Left ventricle myocardium inferior (tissue), 1 donor: Measurements from ENCODE around the gene PAK6. TPM values are rescaled to one million over a fixed set of nuclear protein-coding genes. Genes with fewer than 3 reads are reported as not detected.
A peak's percentile ranks its signal among the peaks of the same experiment; 100 is the strongest.

Source experiments
- DNase-seq: peaks from one replicate; pipeline ENCODE4 v3.0.0-alpha.2; 2020
- H3K27ac ChIP-seq: fragments of 200-600 bp; replicated peaks from 2 replicates; pipeline ENCODE4 v1.8.0; 2021
- H3K27me3 ChIP-seq: fragments of 200-600 bp; 2 replicates; pipeline ENCODE4 v1.8.0; 2021; ENCODE audit warnings: low read depth
- H3K36me3 ChIP-seq: fragments of 200-600 bp; 2 replicates; pipeline ENCODE4 v1.8.0; 2021
- H3K4me1 ChIP-seq: fragments of 200-600 bp; 2 replicates; pipeline ENCODE4 v1.8.0; 2021
- H3K4me3 ChIP-seq: fragments of 200-600 bp; 2 replicates; pipeline ENCODE4 v1.8.0; 2021; ENCODE audit warnings: mild to moderate bottlenecking, moderate library complexity
- H3K9me3 ChIP-seq: fragments of 200-600 bp; replicated peaks from 2 replicates; pipeline ENCODE4 v1.8.0; 2021
- CTCF ChIP-seq: fragments of 200-600 bp; IDR thresholded peaks from 2 replicates; pipeline ENCODE4 v1.8.0; 2021; ENCODE audit warnings: antibody characterized with exemption, mild to moderate bottlenecking, borderline replicate concordance
- intact Hi-C: fragments of 100-400 bp; cut with micrococcal nuclease; formaldehyde crosslinking; loops from one replicate; pipeline ENCODE4 v1.11.0; 2022
- long read RNA-seq: library from polyadenylated mRNA; unstranded; transcript quantifications from one replicate; pipeline ENCODE4 v2.0.0, GENCODE V29; 2021
- total RNA-seq: library from RNA; stranded (reverse); fragmentation: NEBNext Ultra II Directional; extraction: Animal tissue kit (Norgen Biotek cat#: 25700); gene quantifications from one replicate; pipeline ENCODE4 v1.2.1, GENCODE V29; 2021
- donor health status: DM: no; HTN: yes; CAD: no; lungs with severe emphysema.

Gene PAK6
- total RNA-seq = 8.2 TPM
- long read RNA-seq, full-length matches to known transcripts = 1 of 11 reads
- long read RNA-seq, partial matches to known transcripts = 0 of 11 reads
- long read RNA-seq, other reads (novel, unspliced or antisense) = 10 of 11 reads

- intact Hi-C loops = no loop called here
- Histone ChIP-seq H3K27me3 (peaks cover 33% of the 10 kb centered on the region), H3K4me1 (peaks cover 11% of the 10 kb centered on the region), H3K36me3 (no peaks in the 10 kb centered on the region), H3K4me3 (peak within 1 kb of the TSS; percentile 57), H3K27ac (no peak within 1 kb of the TSS), H3K9me3 (no peaks in the 10 kb centered on the region)
- DNase-seq = no peak
- TF ChIP-seq CTCF = no peak
These were observed at the start of gene PAK6 for GRCh38 chr15:40238532-40239403. TSS of gene PAK6 (plus strand) at chr15:40239063. CDS start at chr15:40264786, 25,723 bp downstream.

- intact Hi-C loops = no loop called here
- TF ChIP-seq CTCF = no peak
- Histone ChIP-seq H3K9me3 (no peaks in the 10 kb centered on the region), H3K27me3 (no peaks in the 10 kb centered on the region), H3K4me3 (no peak overlapping the region), H3K4me1 (no peaks in the 10 kb centered on the region), H3K36me3 (no peaks in the 10 kb centered on the region), H3K27ac (no peak overlapping the region)
- no peak for DNase-seq
These were observed 48.3 kb upstream of the PAK6 start for GRCh38 chr15:40190591-40190990.

- Histone ChIP-seq H3K9me3 (no peaks in the 10 kb centered on the region), H3K27me3 (no peaks in the 10 kb centered on the region), H3K4me1 (no peaks in the 10 kb centered on the region), H3K27ac (no peak overlapping the region), H3K36me3 (no peaks in the 10 kb centered on the region), H3K4me3 (no peak overlapping the region)
- intact Hi-C loops = no loop called here
- DNase-seq = no peak
- TF ChIP-seq CTCF = no peak
These were observed 45.9 kb upstream of the PAK6 start for GRCh38 chr15:40192942-40193341.

- Histone ChIP-seq H3K27ac (no peak overlapping the region), H3K36me3 (no peaks in the 10 kb centered on the region), H3K27me3 (no peaks in the 10 kb centered on the region), H3K9me3 (no peaks in the 10 kb centered on the region), H3K4me1 (no peaks in the 10 kb centered on the region), H3K4me3 (no peak overlapping the region)
- intact Hi-C loops = no loop called here
- no peak for DNase-seq
- no peak for TF ChIP-seq CTCF
These were observed 41.4 kb upstream of the PAK6 start for GRCh38 chr15:40197434-40197833.

- H3K4me3 ChIP-seq = no peak overlapping the region
- H3K27me3 ChIP-seq = no peaks in the 10 kb centered on the region
- no peaks in the 10 kb centered on the region for H3K9me3 ChIP-seq
- H3K27ac ChIP-seq = no peak overlapping the region
- TF ChIP-seq CTCF = no peak
- intact Hi-C loops = no loop called here
- H3K4me1 ChIP-seq = no peaks in the 10 kb centered on the region
- DNase-seq = no peak
- no peaks in the 10 kb centered on the region for H3K36me3 ChIP-seq
These were observed 40.3 kb upstream of the PAK6 start for GRCh38 chr15:40198355-40199085.
